Measurements from ENCODE around the gene MYO18B. TPM values are rescaled to one million over a fixed set of nuclear protein-coding genes. Genes with fewer than 3 reads are reported as not detected.

The MYO18B gene
- total RNA-seq, 6 experiments from 2014 or later, result 0.04 to 0.56 (median 0.07) TPM; not detected in 1

DNA sequence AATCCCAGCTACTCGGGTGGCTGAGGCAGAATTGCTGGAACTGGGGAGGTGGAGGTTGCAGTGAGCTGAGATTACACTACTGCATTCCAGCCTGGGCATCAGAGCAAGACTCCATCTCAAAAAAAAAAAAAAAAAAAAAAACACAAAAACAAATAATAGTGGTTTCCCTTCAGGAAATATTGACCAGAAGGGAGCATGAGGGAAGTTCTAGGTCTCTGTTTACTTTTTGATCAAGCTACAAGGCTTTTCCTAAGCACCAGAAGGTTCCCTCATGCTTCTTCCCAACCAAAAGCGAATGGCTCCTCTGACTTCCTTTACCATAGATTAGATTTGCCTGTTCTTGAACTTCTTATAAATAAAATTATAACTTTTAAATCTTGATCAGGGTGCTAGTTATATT, 18.3 kb downstream of the MYO18B start:
- H3K4me1 ChIP-seq, result no peaks in the 10 kb centered on the region
- no peaks in the 10 kb centered on the region for H3K9me3 ChIP-seq
- intact Hi-C loops (cut with DNase I), result loop anchor here in 1 of 2 donors (10.0 kb wide), 1 partner anchor 285 kb away; no protein-coding TSS in a partner anchor
- H3K27ac ChIP-seq, result no peak overlapping the region
- WGBS (ENCODE audit: insufficient coverage, low coverage, low lambda C conversion rate, missing lambda C conversion rate), result 39% methylated on average over 2 of the region's 2 CpGs
- TF ChIP-seq, protein P1, sequence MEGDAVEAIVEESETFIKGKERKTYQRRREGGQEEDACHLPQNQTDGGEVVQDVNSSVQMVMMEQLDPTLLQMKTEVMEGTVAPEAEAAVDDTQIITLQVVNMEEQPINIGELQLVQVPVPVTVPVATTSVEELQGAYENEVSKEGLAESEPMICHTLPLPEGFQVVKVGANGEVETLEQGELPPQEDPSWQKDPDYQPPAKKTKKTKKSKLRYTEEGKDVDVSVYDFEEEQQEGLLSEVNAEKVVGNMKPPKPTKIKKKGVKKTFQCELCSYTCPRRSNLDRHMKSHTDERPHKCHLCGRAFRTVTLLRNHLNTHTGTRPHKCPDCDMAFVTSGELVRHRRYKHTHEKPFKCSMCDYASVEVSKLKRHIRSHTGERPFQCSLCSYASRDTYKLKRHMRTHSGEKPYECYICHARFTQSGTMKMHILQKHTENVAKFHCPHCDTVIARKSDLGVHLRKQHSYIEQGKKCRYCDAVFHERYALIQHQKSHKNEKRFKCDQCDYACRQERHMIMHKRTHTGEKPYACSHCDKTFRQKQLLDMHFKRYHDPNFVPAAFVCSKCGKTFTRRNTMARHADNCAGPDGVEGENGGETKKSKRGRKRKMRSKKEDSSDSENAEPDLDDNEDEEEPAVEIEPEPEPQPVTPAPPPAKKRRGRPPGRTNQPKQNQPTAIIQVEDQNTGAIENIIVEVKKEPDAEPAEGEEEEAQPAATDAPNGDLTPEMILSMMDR (IDR thresholded peaks at IDR 0.05), result no peak
- no peak for TF ChIP-seq POLR2A (IDR thresholded peaks at IDR 0.05)
- H3K27me3 ChIP-seq, result no peaks in the 10 kb centered on the region
- H3K4me3 ChIP-seq, result no peak overlapping the region
- ATAC-seq (no peak), DNase-seq (no peak)
- no peaks in the 10 kb centered on the region for H3K36me3 ChIP-seq

DNA sequence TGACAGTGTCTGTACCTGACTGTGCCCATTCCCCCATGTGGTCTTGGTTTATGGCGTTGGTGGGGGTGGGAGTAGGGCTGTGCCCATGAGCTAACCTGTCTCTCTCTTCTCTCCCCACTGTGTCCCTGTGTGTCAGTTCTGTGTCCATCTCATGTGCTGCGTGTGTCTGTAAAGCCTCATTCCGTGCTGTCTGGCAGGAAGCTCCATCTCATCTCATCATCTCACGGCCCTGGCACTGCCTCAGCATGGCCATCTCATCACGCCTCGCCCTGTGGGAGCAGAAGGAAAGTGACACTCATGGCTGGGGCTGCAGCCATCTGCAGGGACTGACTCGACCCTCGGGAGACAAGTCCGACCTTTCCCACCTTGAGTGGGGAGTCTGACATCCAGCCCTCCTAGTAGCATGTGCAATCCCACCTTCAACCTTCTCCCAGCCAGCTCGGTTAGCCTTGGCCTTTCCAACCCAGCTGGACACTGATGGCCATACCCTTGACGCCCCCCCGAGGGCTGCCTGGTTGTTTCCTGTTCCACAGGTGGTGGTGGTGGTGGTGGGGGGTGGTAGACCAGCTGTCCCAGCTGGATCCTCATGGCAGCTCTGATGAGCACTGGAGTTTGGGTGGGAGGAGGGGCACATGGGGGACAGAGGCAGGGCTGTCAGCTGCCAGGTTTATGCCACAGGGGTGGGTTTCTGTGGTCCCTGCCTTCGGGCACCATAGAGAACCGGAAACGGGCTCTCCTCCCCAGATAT, 19.0 kb downstream of the MYO18B start:
- H3K27ac ChIP-seq, result no peak overlapping the region

DNA sequence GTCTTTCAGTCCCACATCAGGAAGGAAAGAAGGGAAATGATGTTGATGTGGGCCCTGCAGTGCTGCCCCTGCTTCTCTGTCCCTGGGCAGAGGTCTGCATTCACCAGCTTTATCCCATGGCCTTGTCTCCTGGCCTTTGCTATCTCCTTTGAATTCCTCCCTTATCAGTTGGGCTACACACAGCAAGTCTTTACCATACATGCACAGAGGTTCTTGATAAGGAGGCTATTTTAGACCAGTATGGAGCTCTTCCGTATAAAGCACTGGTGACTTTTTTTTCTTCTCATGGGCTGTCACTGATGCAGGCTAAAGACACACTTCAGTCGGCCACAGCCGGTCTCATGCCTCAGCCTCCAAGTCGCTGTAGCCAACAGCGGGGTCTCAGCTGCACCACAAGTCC, 20.2 kb downstream of the MYO18B start:
- Histone ChIP-seq H3K36me3 (no peaks in the 10 kb centered on the region), H3K27me3 (no peaks in the 10 kb centered on the region), H3K4me3 (no peak overlapping the region), H3K27ac (no peak overlapping the region), H3K4me1 (no peaks in the 10 kb centered on the region), H3K9me3 (no peaks in the 10 kb centered on the region)
- ATAC-seq (no peak), DNase-seq (no peak)
- intact Hi-C loops (cut with DNase I), result loop anchor here in 1 of 2 donors (10.0 kb wide), 1 partner anchor 287 kb away; no protein-coding TSS in a partner anchor
- TF ChIP-seq POLR2A (IDR thresholded peaks at IDR 0.05), result no peak
- TF ChIP-seq, protein P1 (IDR thresholded peaks at IDR 0.05), result no peak
- 17% methylated on average over 1 of the region's 5 CpGs for WGBS (ENCODE audit: insufficient coverage, low coverage, low lambda C conversion rate, missing lambda C conversion rate)

More for the DNA sequence above, 19.0 kb downstream of the MYO18B start:
- ATAC-seq, result peak in 1 of 4 donors; percentile 9
- WGBS (ENCODE audit: insufficient coverage, low coverage, low lambda C conversion rate, missing lambda C conversion rate), result 51% methylated on average over 3 of the region's 15 CpGs
- Histone ChIP-seq H3K36me3 (no peaks in the 10 kb centered on the region), H3K4me1 (no peaks in the 10 kb centered on the region), H3K27me3 (no peaks in the 10 kb centered on the region), H3K4me3 (no peak overlapping the region), H3K9me3 (no peaks in the 10 kb centered on the region)
- DNase-seq, result no peak
- TF ChIP-seq POLR2A (IDR thresholded peaks at IDR 0.05), result no peak
- TF ChIP-seq, protein P1 (IDR thresholded peaks at IDR 0.05), result no peak
- intact Hi-C loops (cut with DNase I), result loop anchor here in 1 of 2 donors (10.0 kb wide), 1 partner anchor 286 kb away; no protein-coding TSS in a partner anchor

DNA sequence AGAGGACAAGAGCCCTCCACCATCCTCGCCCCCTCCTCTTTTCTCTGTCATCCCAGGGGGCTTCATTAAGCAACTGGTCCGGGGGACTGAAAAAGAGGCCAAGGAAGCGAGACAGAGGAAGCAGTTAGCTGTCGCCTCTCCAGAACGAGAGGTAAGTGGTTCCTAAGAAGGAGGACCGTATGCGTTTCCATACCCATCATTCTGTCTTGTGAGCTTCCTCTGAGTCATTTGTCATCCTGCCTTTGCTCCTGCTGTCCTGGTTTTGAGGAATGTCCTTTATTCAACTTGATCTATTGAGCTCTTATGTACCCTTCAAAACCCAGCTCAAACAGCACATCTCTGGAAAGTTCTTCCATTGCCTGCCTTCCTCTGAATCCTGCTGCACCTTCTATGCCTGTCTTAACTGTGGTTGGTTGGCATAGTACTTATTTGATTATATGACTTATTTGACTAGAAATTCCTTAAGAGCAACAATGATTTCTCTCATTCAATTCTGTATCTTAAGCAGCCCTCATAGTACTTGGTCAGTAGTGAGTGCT, 21.3 kb downstream of the MYO18B start:
- H3K27me3 ChIP-seq, result no peaks in the 10 kb centered on the region
- no peak for DNase-seq
- H3K4me1 ChIP-seq, result no peaks in the 10 kb centered on the region
- WGBS (ENCODE audit: insufficient coverage, low coverage, low lambda C conversion rate, missing lambda C conversion rate), result 52% methylated on average over 5 of the region's 7 CpGs
- ATAC-seq, result no peak
- H3K36me3 ChIP-seq, result no peaks in the 10 kb centered on the region
- no peak overlapping the region for H3K4me3 ChIP-seq
- no peak overlapping the region for H3K27ac ChIP-seq
- intact Hi-C loops (cut with DNase I), result loop anchor here in 1 of 2 donors (10.0 kb wide), 1 partner anchor 289 kb away; no protein-coding TSS in a partner anchor
- H3K9me3 ChIP-seq, result no peaks in the 10 kb centered on the region
- no peak for TF ChIP-seq POLR2A (IDR thresholded peaks at IDR 0.05)
- TF ChIP-seq, protein P1 (IDR thresholded peaks at IDR 0.05), result no peak

All from right lobe of liver (tissue), 6 donors.